ENCODE measurements around the gene TEX36. TPM values are rescaled to one million over a fixed set of nuclear protein-coding genes. Genes with fewer than 3 reads are reported as not detected.

TEX36 gene
- total RNA-seq, 1 experiment from 2014 or later = 0.25 TPM

- no peaks in the 10 kb centered on the region for H4K20me1 ChIP-seq (ENCODE audit: insufficient read depth)
- H3K4me1 ChIP-seq (ENCODE audit: control insufficient read depth in 1 of 2, insufficient read depth in 2 of 2, low read length in 2 of 2) = no peaks in the 10 kb centered on the region
- H3K79me2 ChIP-seq (ENCODE audit: insufficient read depth, low read length) = no peaks in the 10 kb centered on the region
- no peak for ATAC-seq
- H3K36me3 ChIP-seq (ENCODE audit: control insufficient read depth in 1 of 2, insufficient read depth in 2 of 2, low read length in 2 of 2) = no peaks in the 10 kb centered on the region
- intact Hi-C loops (cut with micrococcal nuclease) = loop anchor here (5.0 kb wide), 2 partner anchors 104 to 634 kb away; no protein-coding TSS in a partner anchor
- no peak overlapping the region for H3K4me3 ChIP-seq (replicated peaks in 1 of 2; ENCODE audit: low read depth in 1 of 2, low read length in 2 of 2)
- H3K9me2 ChIP-seq (ENCODE audit: insufficient read depth) = no peaks in the 10 kb centered on the region
- ChIA-PET POLR2A (no interaction called here), CTCF (no interaction called here), RAD21 (ENCODE audit: low non-redundant PET in 1 of 2, low total read pairs in 2 of 2, uncharacterized antibody in 2 of 2, unreplicated experiment in 2 of 2) (no interaction called here)
- BruUV-seq (replicated peaks) = no TSS peak
- H3K27ac ChIP-seq (ENCODE audit: low read depth, low read length) = no peak overlapping the region
- DNase-seq (ENCODE audit: low read depth, low spot score) = no peak
- H3K4me2 ChIP-seq (ENCODE audit: low read length) = no peak overlapping the region
- H3K9me3 ChIP-seq (ENCODE audit: control insufficient read depth in 1 of 2, insufficient read depth in 1 of 2, low read depth in 1 of 2, low read length in 2 of 2) = no peaks in the 10 kb centered on the region
- H3K9ac ChIP-seq (ENCODE audit: low read length) = no peak overlapping the region
- TF ChIP-seq YY1 (IDR thresholded peaks at IDR 0.05; ENCODE audit: extremely low read depth, insufficient replicate concordance, low read depth, low read length) = no peak
- no peak for TF ChIP-seq CTCF (IDR thresholded peaks at IDR 0.05 in 2 of 3, conservative IDR thresholded peaks at IDR 0.05 in 1 of 3; ENCODE audit: borderline replicate concordance in 1 of 3, insufficient read depth in 1 of 3, low read depth in 2 of 3, low read length in 2 of 3)
- no peak for TF ChIP-seq FOSL1 (IDR thresholded peaks at IDR 0.05; ENCODE audit: low read depth)
- no peak for TF ChIP-seq JUND (IDR thresholded peaks at IDR 0.05)
- no peak for TF ChIP-seq EZH2phosphoT487 (IDR thresholded peaks at IDR 0.05; ENCODE audit: borderline replicate concordance)
- no peak for TF ChIP-seq ZNF274 (IDR thresholded peaks at IDR 0.05; ENCODE audit: low read depth, low read length)
- no peak for TF ChIP-seq EZH2 (IDR thresholded peaks at IDR 0.05)
- TF ChIP-seq, protein P1, sequence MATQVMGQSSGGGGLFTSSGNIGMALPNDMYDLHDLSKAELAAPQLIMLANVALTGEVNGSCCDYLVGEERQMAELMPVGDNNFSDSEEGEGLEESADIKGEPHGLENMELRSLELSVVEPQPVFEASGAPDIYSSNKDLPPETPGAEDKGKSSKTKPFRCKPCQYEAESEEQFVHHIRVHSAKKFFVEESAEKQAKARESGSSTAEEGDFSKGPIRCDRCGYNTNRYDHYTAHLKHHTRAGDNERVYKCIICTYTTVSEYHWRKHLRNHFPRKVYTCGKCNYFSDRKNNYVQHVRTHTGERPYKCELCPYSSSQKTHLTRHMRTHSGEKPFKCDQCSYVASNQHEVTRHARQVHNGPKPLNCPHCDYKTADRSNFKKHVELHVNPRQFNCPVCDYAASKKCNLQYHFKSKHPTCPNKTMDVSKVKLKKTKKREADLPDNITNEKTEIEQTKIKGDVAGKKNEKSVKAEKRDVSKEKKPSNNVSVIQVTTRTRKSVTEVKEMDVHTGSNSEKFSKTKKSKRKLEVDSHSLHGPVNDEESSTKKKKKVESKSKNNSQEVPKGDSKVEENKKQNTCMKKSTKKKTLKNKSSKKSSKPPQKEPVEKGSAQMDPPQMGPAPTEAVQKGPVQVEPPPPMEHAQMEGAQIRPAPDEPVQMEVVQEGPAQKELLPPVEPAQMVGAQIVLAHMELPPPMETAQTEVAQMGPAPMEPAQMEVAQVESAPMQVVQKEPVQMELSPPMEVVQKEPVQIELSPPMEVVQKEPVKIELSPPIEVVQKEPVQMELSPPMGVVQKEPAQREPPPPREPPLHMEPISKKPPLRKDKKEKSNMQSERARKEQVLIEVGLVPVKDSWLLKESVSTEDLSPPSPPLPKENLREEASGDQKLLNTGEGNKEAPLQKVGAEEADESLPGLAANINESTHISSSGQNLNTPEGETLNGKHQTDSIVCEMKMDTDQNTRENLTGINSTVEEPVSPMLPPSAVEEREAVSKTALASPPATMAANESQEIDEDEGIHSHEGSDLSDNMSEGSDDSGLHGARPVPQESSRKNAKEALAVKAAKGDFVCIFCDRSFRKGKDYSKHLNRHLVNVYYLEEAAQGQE (IDR thresholded peaks at IDR 0.05; ENCODE audit: low read depth) = no peak
- no peak for TF ChIP-seq ATF3 (IDR thresholded peaks at IDR 0.05)
- no peak for TF ChIP-seq TCF7L2 (IDR thresholded peaks at IDR 0.05; ENCODE audit: borderline replicate concordance, extremely low read depth, insufficient read depth, insufficient read length)
- TF ChIP-seq MAX (IDR thresholded peaks at IDR 0.05) = no peak
- no peak for TF ChIP-seq ZBTB33 (IDR thresholded peaks at IDR 0.05; ENCODE audit: extremely low read depth, insufficient replicate concordance, low read length)
- TF ChIP-seq POLR2A (IDR thresholded peaks at IDR 0.05; ENCODE audit: borderline replicate concordance, extremely low read depth, insufficient read depth, insufficient read length) = no peak
- no peak for TF ChIP-seq SIN3A (IDR thresholded peaks at IDR 0.05; ENCODE audit: low read depth)
- no peak for TF ChIP-seq POLR2AphosphoS5 (IDR thresholded peaks at IDR 0.05; ENCODE audit: low read depth, low read length)
- no peak for TF ChIP-seq CBX3 (IDR thresholded peaks at IDR 0.05; ENCODE audit: low read depth)
- no peak for TF ChIP-seq ELF1 (IDR thresholded peaks at IDR 0.05; ENCODE audit: borderline replicate concordance, low read depth)
- no peak for TF ChIP-seq EGR1 (IDR thresholded peaks at IDR 0.05; ENCODE audit: low read depth)
- TF ChIP-seq ZFX (IDR thresholded peaks at IDR 0.05) = no peak
- peaks cover 28% of the 10 kb centered on the region; the same call in 1 of the 2 replicates for H3K27me3 ChIP-seq (ENCODE audit: insufficient read depth, low read length)
- H2AFZ ChIP-seq (ENCODE audit: low read depth, low read length, poor library complexity, severe bottlenecking) = no peak overlapping the region
These were observed 56.3 kb downstream of the TEX36 start for GRCh38 chr10:125626671-125627070.

All from HCT116 (cell line).